ENCODE measurements around the gene AKTIP. TPM values are rescaled to one million over a fixed set of nuclear protein-coding genes. Genes with fewer than 3 reads are reported as not detected.

The AKTIP gene
- total RNA-seq, 3 donors from 2014 or later = 28.1 to 54.4 (median 37.6) TPM

GRCh38 chr16:53465606-53466280 lies 37.3 kb downstream of the AKTIP start:
- ATAC-seq (no peak), DNase-seq (no peak)
- H3K36me3 ChIP-seq (ENCODE audit: low read depth) = peaks cover 5% of the 10 kb centered on the region
- no peaks in the 10 kb centered on the region for H3K9me3 ChIP-seq
- no peak overlapping the region for H3K4me3 ChIP-seq
- intact Hi-C loops (cut with DNase I, micrococcal nuclease) = no loop called here
- no peaks in the 10 kb centered on the region for H3K4me1 ChIP-seq (ENCODE audit: low read depth)
- no peak for TF ChIP-seq CTCF (IDR thresholded peaks at IDR 0.05)

- ATAC-seq (no peak), DNase-seq (no peak)
- Histone ChIP-seq H3K4me1 (ENCODE audit: low read depth) (no peaks in the 10 kb centered on the region), H3K36me3 (ENCODE audit: low read depth) (peaks cover 1% of the 10 kb centered on the region), H3K9me3 (no peaks in the 10 kb centered on the region), H3K4me3 (no peak overlapping the region)
- intact Hi-C loops (cut with DNase I, micrococcal nuclease) = no loop called here
- TF ChIP-seq CTCF (IDR thresholded peaks at IDR 0.05) = no peak
Measured at GRCh38 chr16:53458635-53459034, 44.4 kb downstream of the AKTIP start.

DNA sequence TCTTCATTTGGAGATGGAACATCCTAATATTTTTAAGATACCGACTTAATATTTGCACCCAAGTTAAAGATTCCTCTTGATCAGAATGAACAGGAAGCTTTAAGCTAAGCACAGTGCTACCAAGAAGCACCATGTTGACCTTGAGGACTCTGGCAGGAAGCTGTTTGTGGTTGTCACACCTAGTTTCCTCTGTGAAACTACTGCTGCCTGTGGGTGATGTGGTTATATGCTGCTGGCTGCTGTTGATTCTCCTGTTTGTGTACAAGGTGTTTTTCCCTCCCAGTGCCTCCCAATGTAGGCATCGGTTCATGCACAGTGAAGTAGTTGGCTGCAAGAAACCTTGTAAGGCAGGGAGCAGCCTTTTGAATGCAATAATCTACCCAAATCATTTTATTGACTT lies 45.3 kb downstream of the AKTIP start:
- intact Hi-C loops (cut with DNase I, micrococcal nuclease) = no loop called here
- peak in 1 of 3 donors; percentile 56 for DNase-seq
- H3K9me3 ChIP-seq = no peaks in the 10 kb centered on the region
- peaks cover 5% of the 10 kb centered on the region for H3K36me3 ChIP-seq (ENCODE audit: low read depth)
- ATAC-seq = peak; percentile 94
- no peaks in the 10 kb centered on the region for H3K4me1 ChIP-seq (ENCODE audit: low read depth)
- H3K4me3 ChIP-seq = no peak overlapping the region
- TF ChIP-seq CTCF (IDR thresholded peaks at IDR 0.05) = no peak

- intact Hi-C loops (cut with DNase I, micrococcal nuclease) = no loop called here
- TF ChIP-seq CTCF (IDR thresholded peaks at IDR 0.05) = no peak
- no peaks in the 10 kb centered on the region for H3K4me1 ChIP-seq (ENCODE audit: low read depth)
- peaks cover 5% of the 10 kb centered on the region for H3K36me3 ChIP-seq (ENCODE audit: low read depth)
- no peak overlapping the region for H3K4me3 ChIP-seq
- ATAC-seq (peak; percentile 73), DNase-seq (no peak)
- no peaks in the 10 kb centered on the region for H3K9me3 ChIP-seq
Measured at GRCh38 chr16:53456625-53457024, 46.4 kb downstream of the AKTIP start.

DNA sequence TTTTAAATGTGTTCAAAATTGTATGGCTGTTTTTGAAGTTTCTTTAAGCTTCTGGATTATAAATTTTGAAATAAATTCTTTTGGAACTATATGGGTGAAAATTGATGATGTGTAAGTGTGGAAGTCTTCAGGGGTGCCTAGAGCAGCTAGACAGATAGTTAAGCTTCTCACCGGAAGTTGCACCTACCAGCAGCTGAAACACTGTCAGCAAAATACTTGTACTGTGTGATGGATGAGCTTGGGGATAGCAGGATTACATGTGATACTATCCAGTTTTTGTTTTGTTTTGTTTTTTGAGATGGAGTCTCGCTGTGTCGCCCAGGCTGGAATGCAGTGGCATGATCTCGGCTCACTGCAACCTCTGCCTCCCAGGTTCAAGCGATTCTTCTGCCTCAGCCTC lies 49.1 kb downstream of the AKTIP start:
- intact Hi-C loops (cut with DNase I, micrococcal nuclease) = no loop called here
- no peaks in the 10 kb centered on the region for H3K4me1 ChIP-seq (ENCODE audit: low read depth)
- H3K36me3 ChIP-seq (ENCODE audit: low read depth) = peaks cover 5% of the 10 kb centered on the region
- H3K4me3 ChIP-seq = no peak overlapping the region
- no peak for TF ChIP-seq CTCF (IDR thresholded peaks at IDR 0.05)
- ATAC-seq = peak; percentile 36
- DNase-seq = no peak
- H3K9me3 ChIP-seq = no peaks in the 10 kb centered on the region
